Stimulated activated CD8-positive, alpha-beta memory T cell treated with anti-CD3 and anti-CD28 coated beads, Interleukin-12 subunit alpha, Interleukin-12 subunit beta, amount 100 ng/mL, for 24 hours (primary cell): ENCODE data around the gene RANBP3.
"Not testable (repeated sequence)": the region's sequence is repeated elsewhere in the genome, so short reads cannot be mapped to it uniquely, and the experiment has no call there.

Source experiments
- DNase-seq: peaks from one replicate; pipeline ENCODE4 v3.0.0-alpha.2; 2020; ENCODE audit errors: extremely low read depth

RANBP3 gene

DNA sequence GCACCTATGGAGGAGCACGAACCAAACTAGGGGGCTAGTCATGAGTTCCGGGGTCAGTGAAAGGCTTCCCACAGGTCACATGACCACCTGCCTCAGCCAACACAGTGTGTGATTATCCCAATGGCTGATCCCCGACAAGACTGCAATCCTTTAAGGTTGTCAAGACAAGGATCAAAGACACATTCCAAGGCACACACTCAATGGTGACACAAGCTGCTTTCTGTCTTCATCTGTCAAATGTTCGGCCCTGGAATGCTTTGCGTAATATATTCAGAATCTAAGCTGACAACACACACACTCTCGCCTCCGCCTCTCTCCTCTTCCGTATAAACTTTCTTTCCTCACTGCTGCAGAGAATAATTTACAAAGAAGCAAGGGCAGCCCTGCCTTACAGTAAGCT is 11.7 kb downstream of the RANBP3 start:
- DNase-seq: no peak

DNA sequence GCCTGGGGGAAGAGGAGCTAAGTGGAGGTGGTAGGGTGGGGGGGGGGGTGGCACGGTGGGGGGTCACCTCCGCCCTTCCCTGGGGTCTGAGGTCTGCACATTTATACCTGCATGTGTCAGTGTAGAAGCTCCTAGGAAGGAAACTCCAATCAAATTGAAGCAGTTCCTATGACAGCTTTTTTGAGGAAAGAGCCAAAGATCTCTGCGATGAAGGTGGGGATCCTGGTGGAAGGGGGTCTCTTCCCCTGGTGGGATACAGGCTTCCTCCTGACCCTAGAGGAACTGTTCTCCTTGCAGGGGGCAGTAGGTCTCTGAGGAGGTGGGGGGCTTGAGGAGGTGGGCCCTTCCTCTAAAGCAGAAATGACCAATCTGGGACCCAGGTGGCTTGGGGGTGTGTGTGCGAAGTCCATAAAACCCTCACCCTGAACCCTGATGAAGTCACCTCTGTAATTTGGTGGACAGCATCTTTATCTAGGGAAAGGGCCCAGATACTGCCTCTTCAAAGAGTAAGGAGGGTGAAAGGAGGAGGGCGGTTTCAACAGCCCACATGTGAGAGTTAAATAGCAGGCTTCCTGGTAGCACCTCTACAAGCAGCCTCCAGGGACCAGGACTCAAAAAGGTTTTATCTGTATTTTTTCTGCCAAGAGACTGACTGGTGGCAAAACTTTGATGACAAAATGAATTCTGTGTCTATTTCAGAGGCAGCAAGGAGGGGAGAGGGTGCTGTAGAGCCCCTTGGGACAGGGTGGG is 12.9 kb downstream of the RANBP3 start:
- DNase-seq: no peak

DNA sequence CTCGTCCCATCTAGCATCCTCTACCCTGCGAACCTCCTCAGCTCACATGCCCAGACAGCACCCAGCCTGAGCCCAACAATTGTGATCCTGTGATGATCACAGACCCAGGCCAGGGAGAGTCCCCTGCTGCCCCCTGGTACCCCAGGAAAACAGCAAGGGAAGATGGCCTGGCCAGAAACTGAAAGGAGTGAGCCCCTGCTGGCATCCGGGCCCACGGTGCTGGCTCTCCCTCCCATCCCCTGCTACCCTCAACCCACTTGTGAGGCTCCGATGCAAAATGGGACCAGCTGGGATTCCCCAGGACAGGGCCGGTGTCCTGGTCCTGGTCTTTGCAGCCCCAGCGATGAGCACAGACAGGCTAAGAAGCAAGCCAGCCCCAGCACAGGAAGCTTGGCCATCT is 14.1 kb downstream of the RANBP3 start:
- DNase-seq: no peak

DNA sequence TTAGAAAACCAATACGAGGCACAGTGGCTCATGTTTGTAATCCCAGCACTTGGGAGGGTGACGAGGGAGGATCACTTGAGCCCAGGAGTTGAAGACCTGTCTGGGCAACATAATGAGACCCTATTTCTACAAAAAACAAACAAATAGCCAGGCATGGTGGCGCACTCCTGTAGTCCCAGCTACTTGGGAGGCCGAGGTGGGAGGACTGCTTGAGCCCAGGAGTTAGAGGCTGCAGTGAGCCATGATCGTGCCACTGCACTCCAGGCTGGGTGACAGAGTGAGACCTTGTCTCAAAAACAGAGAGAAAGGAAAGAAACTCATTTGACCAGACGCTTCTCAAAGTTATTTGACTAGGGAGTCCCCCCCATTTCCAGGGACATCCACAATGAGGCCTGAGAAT is 14.7 kb downstream of the RANBP3 start:
- DNase-seq: not testable (repeated sequence)

DNA sequence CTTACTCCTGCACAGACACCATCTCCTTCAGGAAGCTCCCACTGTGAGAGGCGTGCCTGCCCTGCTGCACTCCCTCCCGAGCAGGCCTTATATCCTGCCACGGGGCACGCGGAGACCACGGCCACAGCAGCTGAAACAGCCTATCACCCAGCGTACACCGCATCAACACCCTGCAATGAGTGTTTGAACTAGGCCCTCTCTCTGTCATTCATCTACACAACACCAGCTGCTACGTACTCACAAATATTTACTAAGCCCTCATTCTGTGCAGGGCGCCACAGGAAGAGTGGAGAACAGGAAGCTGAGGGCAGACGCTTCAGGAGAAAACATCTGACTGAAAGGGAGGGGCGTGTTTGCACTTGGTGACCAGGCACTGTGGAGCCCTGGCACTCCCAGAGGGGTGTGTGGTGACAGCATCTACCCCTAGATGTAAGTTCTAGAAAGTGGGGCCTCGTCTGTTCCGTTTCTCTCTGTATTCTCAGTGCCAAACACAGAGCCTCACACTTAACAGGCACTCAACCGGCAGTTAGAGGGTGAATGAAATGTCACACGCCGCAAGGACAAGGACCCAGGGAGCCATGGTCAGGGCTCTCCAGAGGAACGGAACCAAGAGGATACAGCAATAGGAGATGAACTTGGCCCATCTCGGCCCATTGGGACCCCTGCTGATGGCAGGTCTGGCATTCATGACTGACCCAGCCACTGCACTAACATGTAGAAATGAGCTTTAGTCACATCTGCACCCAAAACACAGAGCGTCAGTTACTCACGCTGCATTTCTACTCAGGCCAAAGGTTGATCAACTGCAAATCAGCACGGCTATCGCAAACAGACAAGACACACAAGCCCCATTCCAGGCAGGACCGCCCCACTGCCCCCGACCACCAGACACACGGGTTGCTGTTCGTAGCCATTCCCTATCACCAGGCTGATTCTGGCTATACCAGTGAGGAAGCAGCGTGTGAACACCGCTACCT is 15.7 kb downstream of the RANBP3 start:
- DNase-seq: no peak

DNA sequence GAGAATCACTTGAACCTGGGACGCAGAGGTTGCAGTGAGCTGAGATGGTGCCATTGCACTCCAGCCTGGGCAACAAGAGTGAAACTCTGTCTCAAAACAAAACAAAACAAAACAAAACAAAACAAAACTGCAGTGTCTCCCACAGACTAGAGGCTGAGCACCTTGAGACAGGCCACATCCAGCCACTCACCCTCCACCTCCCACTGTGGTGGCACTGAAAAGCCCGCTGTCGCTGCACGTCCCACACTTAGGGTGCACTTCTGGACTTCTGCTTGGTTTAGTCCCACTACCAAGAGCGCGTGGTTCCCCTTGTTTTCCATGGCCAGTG is 16.3 kb downstream of the RANBP3 start:
- not testable (repeated sequence) for DNase-seq

DNA sequence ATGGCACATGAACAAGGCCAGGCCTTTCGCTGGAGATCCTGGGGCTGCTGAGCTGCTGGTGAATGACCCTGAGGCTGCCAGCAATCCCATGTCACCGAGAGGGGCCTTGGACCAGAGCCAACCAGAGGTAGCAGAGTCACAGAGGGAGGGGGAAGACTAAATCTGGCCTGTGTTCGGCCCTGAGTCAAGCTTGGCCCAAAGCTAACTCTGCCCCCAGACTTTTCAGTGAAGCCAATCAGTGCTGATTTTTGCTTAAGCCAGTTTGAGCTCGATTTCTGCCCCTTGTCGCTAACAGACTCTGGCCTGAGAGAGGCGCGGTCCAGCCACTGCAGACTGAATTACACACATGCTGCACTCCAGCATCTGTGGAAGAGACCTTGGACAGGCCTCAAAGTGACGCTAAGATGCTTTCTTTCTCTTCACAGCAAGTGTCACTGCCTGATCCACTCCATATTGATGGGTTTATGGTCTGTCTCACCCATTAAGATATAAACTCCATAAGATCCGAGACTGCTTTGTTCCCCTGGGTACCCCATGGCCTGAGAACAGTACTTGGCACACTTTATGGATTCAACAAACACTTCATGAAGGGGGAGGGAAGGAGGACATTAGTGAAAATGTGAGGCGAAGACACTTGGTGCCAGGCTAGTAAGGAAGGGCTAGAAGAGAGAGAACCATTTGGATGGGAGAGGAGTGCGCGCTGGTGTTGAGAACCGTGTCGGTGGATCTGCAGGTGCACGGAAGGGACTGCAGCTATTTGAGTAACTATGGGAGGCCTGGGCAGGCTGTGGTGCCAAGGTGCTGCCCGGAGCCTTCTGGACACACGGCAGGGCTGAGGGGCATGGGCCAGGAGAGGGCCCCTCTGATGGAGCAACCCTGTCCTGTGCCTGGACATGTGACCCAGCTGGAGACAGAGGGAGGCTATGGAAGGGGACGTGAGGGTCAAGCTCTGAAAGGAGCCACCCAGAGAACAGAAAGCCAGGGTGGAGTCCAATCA is 17.6 kb downstream of the RANBP3 start:
- no peak for DNase-seq

DNA sequence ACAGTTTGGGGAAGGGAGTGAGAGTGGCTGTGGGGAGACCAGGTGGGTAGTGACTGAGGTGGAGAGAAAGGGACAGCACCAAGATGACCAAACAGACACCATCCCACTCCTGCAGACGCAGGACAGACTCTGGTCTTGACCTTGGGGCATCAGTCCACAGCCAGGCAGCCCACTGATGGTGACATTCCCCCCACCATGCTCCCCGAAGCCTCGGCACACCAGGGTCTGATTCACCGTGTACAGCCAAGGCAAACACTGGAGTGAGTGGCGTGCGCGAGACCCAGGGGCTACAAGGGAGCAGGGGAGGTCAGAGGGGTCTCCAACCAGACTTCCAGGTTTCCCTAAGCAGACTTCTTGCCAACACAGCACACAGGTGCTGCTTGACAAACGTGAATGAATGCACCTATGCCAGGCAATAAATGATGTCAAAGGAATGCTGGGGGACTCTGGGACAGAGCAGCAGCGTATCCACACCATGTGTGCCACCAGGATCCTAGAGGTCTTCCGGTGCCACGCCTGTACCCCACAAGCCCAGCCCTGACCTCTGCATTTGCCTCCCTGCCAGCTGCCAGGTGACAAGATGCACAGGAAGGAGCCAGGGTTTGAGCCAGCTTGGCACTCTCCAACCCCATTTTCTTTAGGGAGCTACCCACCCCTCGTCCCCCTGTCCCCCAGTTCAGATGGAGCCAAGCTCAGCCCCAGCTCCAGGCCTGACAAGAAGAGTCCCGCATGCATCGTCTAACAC is 18.5 kb downstream of the RANBP3 start:
- DNase-seq: no peak

DNA sequence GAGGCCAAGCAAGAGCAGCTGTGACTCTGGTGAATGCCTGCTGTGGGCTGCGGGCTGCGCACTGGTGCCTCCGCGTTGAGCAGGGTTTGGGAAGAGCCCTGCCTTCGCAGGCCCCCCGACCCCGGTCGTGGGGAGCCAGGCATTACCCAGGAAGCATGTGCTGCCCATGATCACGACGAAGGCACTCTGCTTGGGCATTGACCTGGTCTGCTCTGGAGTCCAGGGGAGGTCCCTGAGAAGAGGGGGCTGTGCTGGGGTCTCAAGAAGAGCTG is 19.2 kb downstream of the RANBP3 start:
- DNase-seq: no peak

DNA sequence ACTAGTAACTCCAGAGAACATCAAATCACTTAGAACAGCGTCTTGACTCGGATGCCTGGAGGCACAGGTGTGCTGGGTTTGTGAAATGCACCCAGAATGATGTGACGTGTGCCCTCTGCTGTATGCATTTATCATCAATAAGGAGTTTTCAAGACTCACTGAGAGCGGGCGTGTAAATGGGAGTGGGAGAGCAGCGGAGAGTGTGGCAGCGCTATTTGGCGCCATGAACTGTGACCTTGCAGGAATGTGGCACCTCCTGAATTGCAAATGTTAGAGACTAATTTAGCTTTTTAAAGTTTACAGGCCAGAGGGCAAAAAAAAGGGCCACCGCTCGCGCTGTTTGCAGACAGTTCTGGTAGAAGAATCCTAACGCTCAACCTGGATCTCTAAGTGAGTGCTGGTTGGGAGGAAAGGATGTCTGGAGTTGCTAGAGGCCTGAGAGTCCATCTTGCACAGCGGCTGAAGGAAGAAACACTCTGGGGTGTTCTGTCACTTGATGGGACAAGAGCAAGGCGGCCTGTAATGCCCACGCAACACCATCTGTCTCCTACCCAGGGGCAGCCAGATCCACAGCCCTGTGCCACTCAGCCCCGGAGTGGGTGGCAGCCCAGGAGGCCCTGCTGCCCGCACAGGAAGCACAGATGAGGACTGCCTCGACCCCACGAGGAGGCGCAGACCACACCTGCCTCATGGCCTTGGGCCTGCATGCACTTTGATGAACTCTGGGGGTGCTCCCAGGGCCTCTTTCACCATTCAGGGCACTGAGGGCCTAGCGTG is 19.7 kb downstream of the RANBP3 start:
- no peak for DNase-seq

DNA sequence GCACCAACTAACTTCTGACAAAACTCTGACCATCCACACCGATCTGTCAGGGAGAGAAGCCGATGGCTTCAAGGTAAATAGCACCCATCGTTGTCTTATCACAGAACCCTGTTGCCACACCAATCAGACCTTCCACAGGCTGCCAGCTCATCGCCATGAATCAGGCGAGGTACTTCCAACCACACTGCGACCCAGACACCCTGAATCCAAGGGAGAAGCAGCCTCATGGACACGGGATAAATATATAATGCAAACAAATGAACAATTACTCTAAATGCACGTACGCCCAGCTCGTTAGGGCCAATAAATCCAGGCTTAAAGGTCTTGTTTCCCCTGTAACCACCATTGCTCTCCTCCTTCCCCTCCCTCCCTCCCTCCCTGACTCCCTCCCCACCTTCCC is 20.8 kb downstream of the RANBP3 start:
- no peak for DNase-seq

DNA sequence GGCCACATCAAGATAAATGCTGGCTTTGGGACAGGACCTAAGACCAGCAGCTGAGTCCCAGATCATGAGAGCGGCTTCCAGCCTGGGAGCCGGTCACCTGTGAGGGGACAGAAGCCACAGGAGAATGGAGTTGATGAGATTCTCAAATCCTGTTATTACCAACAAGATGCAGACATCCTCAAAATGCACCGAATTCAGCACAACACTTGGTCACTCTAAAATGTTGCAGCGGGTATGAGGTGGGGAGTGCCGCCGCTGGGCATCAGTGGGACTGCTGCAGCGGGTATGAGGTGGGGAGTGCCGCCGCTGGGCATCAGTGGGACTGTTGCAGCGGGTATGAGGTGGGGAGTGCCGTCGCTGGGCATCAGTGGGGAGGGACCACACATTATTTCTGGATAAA is 21.2 kb downstream of the RANBP3 start:
- no peak for DNase-seq

DNA sequence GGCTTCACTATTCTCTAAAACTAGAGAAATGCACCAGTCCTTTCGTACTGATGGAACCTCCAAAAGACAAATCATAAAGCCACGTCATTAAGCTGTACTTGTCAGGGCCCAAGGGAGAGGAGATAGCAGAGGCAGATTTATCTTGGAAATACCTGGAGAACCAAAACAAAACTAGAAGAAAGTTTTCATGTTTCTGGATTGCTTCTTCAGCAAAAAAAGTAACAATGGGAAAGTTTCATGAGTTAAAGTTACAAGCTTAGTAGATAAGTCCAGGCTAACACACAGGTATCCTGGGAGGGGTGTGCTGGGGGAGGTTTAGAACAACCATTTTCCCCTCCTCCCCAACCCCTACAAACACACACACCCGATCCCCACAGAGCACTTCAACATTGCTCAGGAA is 21.6 kb downstream of the RANBP3 start:
- no peak for DNase-seq

DNA sequence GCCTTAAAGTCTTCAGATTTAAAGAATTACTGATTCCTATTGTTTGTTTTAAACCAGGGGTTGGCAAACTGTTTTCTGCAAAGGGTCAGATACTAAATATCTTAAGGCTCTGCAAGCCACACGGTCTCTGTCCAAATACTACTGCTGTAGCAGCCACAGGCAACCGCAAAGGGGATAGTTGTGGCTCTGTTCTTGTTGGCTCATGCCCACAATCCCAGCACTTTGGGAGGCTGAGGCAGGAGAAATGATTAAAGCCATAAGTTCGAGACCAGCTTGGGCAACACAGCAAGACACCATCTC is 22.4 kb downstream of the RANBP3 start:
- no peak for DNase-seq

DNA sequence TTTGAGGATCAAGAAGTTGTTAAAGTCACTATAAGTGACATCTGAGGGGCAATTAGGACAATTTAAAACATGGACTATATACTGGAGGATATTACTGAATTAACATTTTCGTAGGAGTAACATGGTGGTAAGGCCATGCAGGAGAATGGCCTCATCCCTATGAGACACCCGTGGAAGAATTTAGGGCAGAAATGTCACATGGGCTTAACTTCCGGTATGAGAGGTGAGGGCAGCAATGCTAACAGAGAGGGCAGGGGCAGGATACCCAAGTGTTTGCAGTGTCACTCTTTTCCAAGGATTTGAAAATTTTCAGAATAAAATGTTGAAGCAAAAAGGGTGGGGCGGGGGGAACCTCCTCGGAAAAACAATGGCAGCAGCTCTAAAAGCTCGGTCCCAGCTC is 23.6 kb downstream of the RANBP3 start:
- no peak for DNase-seq

DNA sequence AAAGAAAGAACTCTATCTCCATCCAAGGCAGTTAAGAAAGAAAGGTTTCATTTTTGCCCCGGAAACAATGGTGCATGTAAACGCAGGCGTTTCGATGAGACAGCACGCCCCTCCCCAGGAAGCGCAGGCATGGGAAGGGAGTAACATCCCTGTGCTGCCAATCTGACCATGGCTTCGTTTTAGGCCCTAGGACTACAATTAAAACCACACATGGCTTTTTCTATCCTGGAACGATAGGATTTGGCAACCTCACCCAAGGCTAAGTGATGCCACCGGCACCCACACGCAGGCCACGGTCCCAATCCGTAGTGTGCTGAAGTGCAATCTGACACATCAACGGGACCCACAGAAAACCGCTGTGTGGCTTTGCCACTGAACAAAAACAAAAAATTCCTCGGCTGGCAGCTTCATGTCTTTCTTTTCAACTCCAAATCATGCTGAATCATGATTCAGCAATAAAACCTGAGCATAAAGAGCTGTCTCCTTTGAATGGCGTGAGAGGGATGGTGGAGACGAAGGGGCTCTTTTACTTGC is 24.2 kb downstream of the RANBP3 start:
- no peak for DNase-seq

DNA sequence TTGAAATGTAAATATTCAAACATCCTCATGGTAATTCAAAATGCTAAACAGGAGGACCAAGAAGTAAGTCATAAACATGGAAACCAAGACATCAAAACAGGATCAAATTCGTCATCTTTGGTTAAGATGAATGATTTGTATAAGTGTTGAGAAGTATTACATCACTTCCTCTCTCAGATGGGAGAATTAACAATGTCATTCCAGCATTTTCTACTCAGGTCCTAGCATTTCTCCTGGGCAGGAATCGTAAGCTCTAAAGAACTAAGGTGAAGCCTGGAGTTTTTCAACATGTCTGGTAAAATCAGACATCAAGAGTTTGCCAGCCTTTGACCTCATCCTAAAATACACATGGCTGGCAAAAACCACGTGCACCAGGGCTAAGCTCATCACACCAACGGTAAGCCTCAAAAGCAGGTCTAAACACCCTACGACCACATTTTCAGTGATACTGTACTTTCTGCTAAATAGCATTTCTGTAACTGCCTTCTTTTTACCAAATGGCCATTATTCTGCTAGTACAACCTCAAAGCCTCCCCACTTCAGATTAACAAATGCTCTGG is 24.8 kb downstream of the RANBP3 start:
- no peak for DNase-seq

DNA sequence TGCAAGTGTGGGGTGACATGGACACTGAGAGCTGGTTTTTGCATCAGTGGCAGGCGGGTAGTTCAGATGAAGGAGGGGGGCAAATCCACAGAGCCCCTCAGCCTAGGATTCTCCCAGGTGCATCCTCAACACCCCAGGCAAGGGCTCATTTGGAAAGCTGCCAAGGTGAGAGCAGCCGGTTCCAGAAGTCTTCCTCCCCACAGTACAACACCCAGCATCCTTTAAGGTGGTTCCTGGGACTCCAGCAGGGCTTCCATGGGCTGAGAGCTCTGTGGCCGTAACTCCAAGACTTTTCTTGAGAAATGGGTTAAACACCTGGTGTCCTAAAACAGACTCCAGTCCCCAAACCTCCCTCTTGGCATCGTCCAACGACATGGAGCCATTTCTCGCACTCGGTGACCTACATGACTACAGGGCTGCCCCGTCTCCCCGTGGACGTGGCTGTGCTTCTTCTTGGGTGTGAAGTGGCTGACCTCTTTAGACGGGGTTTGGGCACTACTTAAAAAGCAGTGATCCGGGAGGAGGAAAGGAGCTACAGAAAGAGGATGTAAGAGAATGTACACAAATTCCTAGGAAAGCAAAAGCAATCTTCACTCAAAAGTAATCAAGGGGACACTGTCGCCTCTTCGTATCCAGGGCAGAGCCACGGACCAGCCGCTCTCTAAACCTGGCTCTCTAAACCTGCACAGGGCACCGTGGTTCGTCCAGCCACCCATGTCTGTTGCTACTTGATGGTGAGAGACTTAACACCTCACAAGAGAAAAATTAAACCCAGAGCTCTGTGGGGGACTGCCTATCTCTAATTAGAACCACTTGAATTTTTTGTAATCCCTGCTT is 25.5 kb downstream of the RANBP3 start:
- no peak for DNase-seq

DNA sequence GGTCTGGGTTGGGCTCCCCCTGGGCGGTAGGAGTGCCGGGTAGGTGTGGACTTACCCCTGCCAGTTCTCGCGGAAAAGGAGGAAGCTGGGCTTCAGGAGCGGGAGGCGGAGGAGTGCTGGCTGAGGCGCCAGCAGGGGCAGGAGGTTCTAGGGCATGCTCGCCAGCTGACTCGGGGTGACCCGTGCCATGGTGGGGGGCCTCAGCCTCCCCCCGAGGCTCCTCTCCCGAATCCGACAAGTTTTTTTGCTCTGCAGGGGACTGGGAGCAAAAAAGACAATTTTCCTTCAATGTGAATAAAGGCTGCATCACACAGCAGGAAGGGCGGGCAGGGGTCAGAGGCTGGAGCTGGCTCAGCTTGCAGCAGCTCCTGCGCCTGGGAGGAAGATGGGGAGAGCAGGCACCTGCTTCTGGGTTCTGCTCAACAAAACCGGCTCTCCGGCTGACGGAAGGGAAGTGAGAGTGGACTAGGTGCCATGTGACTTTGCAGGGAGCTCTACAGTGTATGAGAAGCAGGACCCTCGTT is 26.5 kb downstream of the RANBP3 start:
- DNase-seq: no peak
